Prostate gland (tissue), 2 donors: Measurements from ENCODE around the gene AS3MT. TPM values are rescaled to one million over a fixed set of nuclear protein-coding genes. Genes with fewer than 3 reads are reported as not detected.

Source experiments
- DNase-seq: peaks from one replicate; pipeline ENCODE4 v3.0.0-alpha.2; 2019; ENCODE audit warnings: low spot score
- H3K27ac ChIP-seq, 2 donors: fragments of 200-600 bp; sonication (generic); 2 replicates each; pipeline ENCODE4 v1.5.1; 2017 to 2019
- H3K27me3 ChIP-seq: fragments of 200-600 bp; sonication (generic); replicated peaks from 2 replicates; pipeline ENCODE4 v1.5.1; 2019; ENCODE audit not compliant: insufficient read depth
- H3K36me3 ChIP-seq, 2 donors: fragments of 200-600 bp; sonication (generic); 1 replicate in 1 of 2; 2 replicates in 1 of 2; pipeline versions ENCODE4 v1.5.1 to v1.8.1; 2017 to 2019
- H3K4me1 ChIP-seq: fragments of 200-600 bp; sonication (generic); replicated peaks from 2 replicates; pipeline ENCODE4 v1.5.1; 2019
- H3K4me3 ChIP-seq, 2 donors: fragments of 200-600 bp; sonication (generic); 2 replicates each; pipeline ENCODE4 v1.5.1; 2017 to 2019
- H3K9me3 ChIP-seq: fragments of 200-600 bp; sonication (generic); 2 replicates; pipeline ENCODE4 v1.5.1; 2017
- CTCF ChIP-seq, 4 experiments: fragments of 200-600 bp in 2 of 4; fragments of 450-650 bp in 2 of 4; sonication (generic) in 2 of 4; IDR thresholded peaks; 1 replicate in 3 of 4; 2 replicates in 1 of 4; pipeline ENCODE4 v1.5.1; 2016 to 2019; ENCODE audit warnings: antibody characterized with exemption in 4 of 4, mild to moderate bottlenecking in 2 of 4, moderate library complexity in 2 of 4
- POLR2A ChIP-seq: fragments of 450-650 bp; IDR thresholded peaks from one replicate; pipeline ENCODE4 v1.6.1; 2016; ENCODE audit warnings: antibody characterized with exemption, mild to moderate bottlenecking
- POLR2AphosphoS5 ChIP-seq: sonication (generic); formaldehyde crosslinking; IDR thresholded peaks from one replicate; pipeline ENCODE4 v1.6.1; 2017; ENCODE audit warnings: antibody characterized with exemption
- WGBS: methylation state at CpG from one replicate; pipeline ENCODE4 v1.1.5; 2018; 5-methylcytosine and 5-hydroxymethylcytosine counted together
- intact Hi-C: fragments of 100-400 bp; cut with DNase I; formaldehyde crosslinking; loops from one replicate; pipeline ENCODE4 v1.14.2; 2022
- total RNA-seq, 2 donors: library from RNA; depleted of rRNA; stranded (reverse); fragments of >200 nt; gene quantifications; one replicate each; pipeline ENCODE4 v1.1.0, GENCODE V29; 2016

Gene AS3MT
- total RNA-seq, 2 donors from 2014 or later: 8.4 to 17.4 TPM

GRCh38 chr10:102935939-102936605 lies 66.8 kb downstream of the AS3MT start:
- intact Hi-C loops: no loop called here
- Histone ChIP-seq H3K4me1 (no peaks in the 10 kb centered on the region), H3K27ac (no peak overlapping the region), H3K4me3 (no peak overlapping the region), H3K9me3 (no peaks in the 10 kb centered on the region), H3K27me3 (no peaks in the 10 kb centered on the region), H3K36me3 (no peaks in the 10 kb centered on the region)
- TF ChIP-seq POLR2AphosphoS5 (no peak), CTCF (IDR thresholded peaks at IDR 0.05) (no peak), POLR2A (no peak)
- no peak for DNase-seq
- 90% methylated on average over 3 of the region's 3 CpGs for WGBS

DNA sequence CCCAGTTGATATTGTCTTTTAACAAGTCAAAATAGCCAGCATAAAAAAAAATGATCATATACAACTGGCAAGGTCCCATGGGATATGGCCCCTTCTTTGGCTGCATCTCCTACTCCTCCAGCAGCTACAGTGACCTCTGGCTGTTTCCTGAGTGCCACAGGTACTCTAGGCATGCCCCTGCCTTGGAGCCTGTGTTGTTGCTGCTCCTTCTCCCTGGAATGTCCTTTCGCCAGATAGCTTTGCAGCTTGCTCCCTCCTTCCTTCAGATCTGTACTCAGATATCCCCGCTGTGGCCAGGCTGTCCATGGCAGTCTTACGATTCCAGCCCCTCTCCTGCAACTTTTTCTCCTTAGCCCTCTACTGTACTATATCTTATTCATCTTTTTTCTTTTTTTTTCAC lies 72.1 kb downstream of the AS3MT start:
- Histone ChIP-seq H3K36me3 (no peaks in the 10 kb centered on the region), H3K27me3 (no peaks in the 10 kb centered on the region), H3K4me3 (no peak overlapping the region), H3K9me3 (no peaks in the 10 kb centered on the region), H3K4me1 (no peaks in the 10 kb centered on the region), H3K27ac (no peak overlapping the region)
- intact Hi-C loops: no loop called here
- TF ChIP-seq POLR2A (no peak), POLR2AphosphoS5 (no peak), CTCF (IDR thresholded peaks at IDR 0.05) (no peak)
- 97% methylated on average over 3 of the region's 3 CpGs for WGBS
- DNase-seq: no peak

DNA sequence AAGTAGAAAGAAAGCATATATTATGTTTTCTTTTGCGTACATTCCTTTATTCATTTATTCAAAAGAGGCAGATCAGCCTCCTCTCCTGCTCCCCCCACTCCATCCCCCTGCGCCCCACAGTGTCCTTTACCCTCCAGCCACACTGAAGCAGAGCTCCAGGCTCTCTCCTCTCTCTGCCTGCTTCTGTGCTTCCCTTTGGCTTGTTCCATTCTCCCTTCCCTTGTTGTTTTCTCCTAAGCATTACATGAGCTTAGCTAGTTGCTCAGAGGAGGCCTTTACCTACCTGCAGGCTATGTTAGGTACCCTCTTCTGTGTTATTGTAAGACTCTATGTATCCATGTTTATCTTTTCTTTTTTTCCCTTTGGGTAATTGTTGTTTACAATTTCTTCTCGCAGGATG lies 76.2 kb downstream of the AS3MT start:
- no peak for DNase-seq
- Histone ChIP-seq H3K36me3 (no peaks in the 10 kb centered on the region), H3K9me3 (no peaks in the 10 kb centered on the region), H3K4me3 (no peak overlapping the region), H3K27ac (no peak overlapping the region), H3K27me3 (no peaks in the 10 kb centered on the region), H3K4me1 (no peaks in the 10 kb centered on the region)
- WGBS: 83% methylated on average over 3 of the region's 3 CpGs
- TF ChIP-seq POLR2A (no peak), POLR2AphosphoS5 (no peak), CTCF (IDR thresholded peaks at IDR 0.05) (no peak)
- intact Hi-C loops: no loop called here

DNA sequence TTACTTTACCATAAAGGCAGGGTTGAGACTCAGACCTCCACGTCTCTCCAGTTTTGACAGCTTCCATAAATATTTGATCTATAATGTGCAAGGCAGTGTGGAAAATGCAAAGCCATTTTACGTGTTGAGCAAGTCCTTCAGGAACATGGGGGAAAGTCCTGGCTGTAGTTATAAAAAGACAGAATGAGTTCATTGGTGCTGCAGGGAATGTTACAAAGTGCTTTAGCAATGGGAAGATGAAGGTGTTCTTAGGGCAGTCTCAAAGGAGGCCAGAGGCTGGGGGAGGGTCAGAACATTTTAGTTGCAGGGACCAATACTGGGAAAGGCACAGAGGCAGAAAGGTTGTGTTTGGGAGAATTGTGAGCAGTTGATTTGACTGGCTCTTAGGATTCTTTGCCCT lies 76.7 kb downstream of the AS3MT start:
- DNase-seq: no peak
- WGBS: 85% methylated on average over 2 of the region's 2 CpGs
- Histone ChIP-seq H3K9me3 (no peaks in the 10 kb centered on the region), H3K4me1 (no peaks in the 10 kb centered on the region), H3K36me3 (no peaks in the 10 kb centered on the region), H3K27ac (no peak overlapping the region), H3K4me3 (no peak overlapping the region), H3K27me3 (no peaks in the 10 kb centered on the region)
- intact Hi-C loops: no loop called here
- TF ChIP-seq POLR2A (no peak), POLR2AphosphoS5 (no peak), CTCF (IDR thresholded peaks at IDR 0.05) (no peak)

DNA sequence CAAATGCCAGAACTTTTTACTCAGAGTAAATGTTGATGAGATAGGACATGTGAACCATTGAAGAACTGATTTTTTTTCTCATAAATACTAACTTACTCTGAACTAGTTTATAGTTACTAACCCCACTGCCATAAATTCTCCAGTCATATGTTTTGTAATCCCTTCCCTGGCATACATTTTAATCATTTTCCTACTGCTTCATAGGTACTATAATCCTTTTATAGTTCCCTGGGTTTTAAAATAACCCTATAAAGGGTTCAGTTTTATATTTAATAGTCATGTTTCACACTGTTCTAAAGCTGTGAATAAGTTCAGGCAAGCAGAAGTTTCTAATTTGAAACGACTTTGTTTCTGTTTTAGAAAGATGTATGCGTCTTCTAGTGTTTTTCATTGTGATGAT lies 77.7 kb downstream of the AS3MT start:
- WGBS: 60% methylated on average over 2 of the region's 2 CpGs
- no peaks in the 10 kb centered on the region for H3K9me3 ChIP-seq
- no peaks in the 10 kb centered on the region for H3K36me3 ChIP-seq
- no peak overlapping the region for H3K4me3 ChIP-seq
- no peak overlapping the region for H3K27ac ChIP-seq
- intact Hi-C loops: no loop called here
- no peak for DNase-seq
- no peaks in the 10 kb centered on the region for H3K4me1 ChIP-seq
- TF ChIP-seq POLR2A (no peak), POLR2AphosphoS5 (no peak), CTCF (IDR thresholded peaks at IDR 0.05) (no peak)
- no peaks in the 10 kb centered on the region for H3K27me3 ChIP-seq
